H1 (cell line): ENCODE measurements around the gene ADGRG7.

Experiments used
- CBX5 ChIP-seq: fragments of 300-800, 300-1000 bp; sonication (generic); IDR thresholded peaks from 2 replicates; pipeline ENCODE4 v1.7.1; 2016; ENCODE audit warnings: antibody characterized with exemption, low read length, low read depth
- CEBPB ChIP-seq: IDR thresholded peaks from 2 replicates; pipeline ENCODE4 v1.6.1; 2012; ENCODE audit warnings: low read depth, low read length
- POLR2A ChIP-seq, 2 experiments: IDR thresholded peaks; 1 replicate in 1 of 2; 2 replicates in 1 of 2; pipeline ENCODE4 v1.6.1; 2011; ENCODE audit warnings: low read depth in 2 of 2, low read length in 2 of 2, mild to moderate bottlenecking in 2 of 2; ENCODE audit errors: control extremely low read depth in 1 of 2
- POLR2AphosphoS5 ChIP-seq: IDR thresholded peaks from 2 replicates; pipeline ENCODE4 v1.6.1; 2011; ENCODE audit warnings: low read depth, low read length
- SUZ12 ChIP-seq: fragments of 200-600 bp; sonication (generic); IDR thresholded peaks from 2 replicates; pipeline ENCODE4 v1.6.1; 2012; ENCODE audit warnings: mild to moderate bottlenecking, inconsistent platforms, low read length, moderate library complexity, mixed read lengths
- YY1 ChIP-seq: IDR thresholded peaks from 2 replicates; pipeline ENCODE4 v1.6.1; 2011; ENCODE audit warnings: low read depth, mild to moderate bottlenecking, low read length
- ZNF274 ChIP-seq: IDR thresholded peaks from 2 replicates; pipeline ENCODE4 v1.7.0; 2012; ENCODE audit warnings: low read length, borderline replicate concordance; ENCODE audit errors: extremely low read depth
- TF ChIP-seq, protein P1 (sequence below), 3 experiments: IDR thresholded peaks; 1 replicate in 2 of 3; 2 replicates in 1 of 3; pipeline versions ENCODE4 v1.5.1 to v1.6.1; 2011; ENCODE audit warnings: low read length in 3 of 3, mild to moderate bottlenecking in 3 of 3, inconsistent platforms in 2 of 3, low read depth in 1 of 3, moderate library complexity in 1 of 3; ENCODE audit not compliant: insufficient read depth in 1 of 3; ENCODE audit errors: control extremely low read depth in 1 of 3
- TF ChIP-seq, protein P2 (sequence below): IDR thresholded peaks from 2 replicates; pipeline ENCODE4 v1.6.1; 2012; ENCODE audit warnings: inconsistent platforms
- TF ChIP-seq, protein P3 (sequence below): IDR thresholded peaks from 2 replicates; pipeline ENCODE4 v1.6.1; 2012; ENCODE audit warnings: low read length, inconsistent platforms

DNA sequence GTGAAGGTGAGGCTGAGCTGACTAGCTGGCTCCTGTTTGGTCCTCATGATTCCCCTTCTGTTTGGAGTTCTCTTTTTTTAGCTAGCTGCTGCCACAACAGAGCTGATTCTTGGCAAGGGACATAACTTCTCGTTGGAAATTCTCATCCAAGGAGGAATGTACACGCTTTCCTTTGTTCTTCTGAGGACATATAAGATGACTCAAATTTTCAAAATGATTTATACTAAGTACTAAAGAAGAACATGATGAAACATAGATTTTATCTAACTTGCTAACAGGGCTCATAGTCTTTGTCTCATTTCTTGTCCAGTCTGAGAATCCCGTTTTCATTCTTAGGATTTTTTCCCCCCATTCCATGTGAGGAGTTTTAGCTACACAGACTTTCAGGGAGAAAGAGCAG is 97.0 kb downstream of the ADGRG7 start:
- no peak for TF ChIP-seq POLR2A (IDR thresholded peaks at IDR 0.05; ENCODE audit: control extremely low read depth in 1 of 2, low read depth in 2 of 2, low read length in 2 of 2)
- TF ChIP-seq, protein P1, sequence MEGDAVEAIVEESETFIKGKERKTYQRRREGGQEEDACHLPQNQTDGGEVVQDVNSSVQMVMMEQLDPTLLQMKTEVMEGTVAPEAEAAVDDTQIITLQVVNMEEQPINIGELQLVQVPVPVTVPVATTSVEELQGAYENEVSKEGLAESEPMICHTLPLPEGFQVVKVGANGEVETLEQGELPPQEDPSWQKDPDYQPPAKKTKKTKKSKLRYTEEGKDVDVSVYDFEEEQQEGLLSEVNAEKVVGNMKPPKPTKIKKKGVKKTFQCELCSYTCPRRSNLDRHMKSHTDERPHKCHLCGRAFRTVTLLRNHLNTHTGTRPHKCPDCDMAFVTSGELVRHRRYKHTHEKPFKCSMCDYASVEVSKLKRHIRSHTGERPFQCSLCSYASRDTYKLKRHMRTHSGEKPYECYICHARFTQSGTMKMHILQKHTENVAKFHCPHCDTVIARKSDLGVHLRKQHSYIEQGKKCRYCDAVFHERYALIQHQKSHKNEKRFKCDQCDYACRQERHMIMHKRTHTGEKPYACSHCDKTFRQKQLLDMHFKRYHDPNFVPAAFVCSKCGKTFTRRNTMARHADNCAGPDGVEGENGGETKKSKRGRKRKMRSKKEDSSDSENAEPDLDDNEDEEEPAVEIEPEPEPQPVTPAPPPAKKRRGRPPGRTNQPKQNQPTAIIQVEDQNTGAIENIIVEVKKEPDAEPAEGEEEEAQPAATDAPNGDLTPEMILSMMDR (IDR thresholded peaks at IDR 0.05; ENCODE audit: control extremely low read depth in 1 of 3, insufficient read depth in 1 of 3, low read depth in 1 of 3, low read length in 3 of 3), result no peak
- no peak for TF ChIP-seq YY1
- TF ChIP-seq CBX5, result no peak
- TF ChIP-seq SUZ12, result no peak
- TF ChIP-seq ZNF274, result no peak
- TF ChIP-seq POLR2AphosphoS5, result no peak
- TF ChIP-seq, protein P2, sequence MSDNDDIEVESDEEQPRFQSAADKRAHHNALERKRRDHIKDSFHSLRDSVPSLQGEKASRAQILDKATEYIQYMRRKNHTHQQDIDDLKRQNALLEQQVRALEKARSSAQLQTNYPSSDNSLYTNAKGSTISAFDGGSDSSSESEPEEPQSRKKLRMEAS, result no peak
- TF ChIP-seq, protein P3, sequence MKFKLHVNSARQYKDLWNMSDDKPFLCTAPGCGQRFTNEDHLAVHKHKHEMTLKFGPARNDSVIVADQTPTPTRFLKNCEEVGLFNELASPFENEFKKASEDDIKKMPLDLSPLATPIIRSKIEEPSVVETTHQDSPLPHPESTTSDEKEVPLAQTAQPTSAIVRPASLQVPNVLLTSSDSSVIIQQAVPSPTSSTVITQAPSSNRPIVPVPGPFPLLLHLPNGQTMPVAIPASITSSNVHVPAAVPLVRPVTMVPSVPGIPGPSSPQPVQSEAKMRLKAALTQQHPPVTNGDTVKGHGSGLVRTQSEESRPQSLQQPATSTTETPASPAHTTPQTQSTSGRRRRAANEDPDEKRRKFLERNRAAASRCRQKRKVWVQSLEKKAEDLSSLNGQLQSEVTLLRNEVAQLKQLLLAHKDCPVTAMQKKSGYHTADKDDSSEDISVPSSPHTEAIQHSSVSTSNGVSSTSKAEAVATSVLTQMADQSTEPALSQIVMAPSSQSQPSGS, result no peak
- no peak for TF ChIP-seq CEBPB
